Stimulated activated CD8-positive, alpha-beta memory T cell treated with anti-CD3 and anti-CD28 coated beads, Interleukin-4, amount 100 ng/mL, for 24 hours (primary cell): ENCODE results near the gene ZC3H6.
A peak's percentile ranks its signal among the peaks of the same experiment; 100 is the strongest.

Experiments
- DNase-seq: peaks from one replicate; pipeline ENCODE4 v3.0.0-alpha.2; 2020; ENCODE audit warnings: low read depth

ZC3H6 gene

GRCh38 chr2:112275311-112275886, at the start of gene ZC3H6:
TSS of gene ZC3H6 (plus strand) at chr2:112275597. CDS start at chr2:112275995, 398 bp downstream.
- peak; percentile 99 for DNase-seq

- no peak for DNase-seq
Observed at GRCh38 chr2:112229348-112229747, 46.0 kb upstream of the ZC3H6 start.

- DNase-seq, result no peak
Observed at GRCh38 chr2:112230371-112230770, 45.0 kb upstream of the ZC3H6 start.

- DNase-seq, result no peak
Observed at GRCh38 chr2:112239862-112240261, 35.5 kb upstream of the ZC3H6 start.

- no peak for DNase-seq
Observed at GRCh38 chr2:112242384-112242783, 33.0 kb upstream of the ZC3H6 start.

- no peak for DNase-seq
Observed at GRCh38 chr2:112243233-112243632, 32.2 kb upstream of the ZC3H6 start.

GRCh38 chr2:112244854-112245253, 30.5 kb upstream of the ZC3H6 start:
- DNase-seq, result no peak

- no peak for DNase-seq
Observed at GRCh38 chr2:112251271-112251670, 24.1 kb upstream of the ZC3H6 start.

GRCh38 chr2:112253261-112253815, 22.1 kb upstream of the ZC3H6 start:
- no peak for DNase-seq

GRCh38 chr2:112254466-112255240, 20.7 kb upstream of the ZC3H6 start, which contains the start of gene ZC3H8:
TSS of gene ZC3H8 (minus strand) at chr2:112255042. CDS start at chr2:112254981, 61 bp downstream.
- peak; percentile 93 for DNase-seq

GRCh38 chr2:112255875-112256274, 19.5 kb upstream of the ZC3H6 start:
- DNase-seq, result no peak

GRCh38 chr2:112256654-112257053, 18.7 kb upstream of the ZC3H6 start:
- DNase-seq, result no peak

GRCh38 chr2:112257575-112257974, 17.8 kb upstream of the ZC3H6 start:
- no peak for DNase-seq

GRCh38 chr2:112259509-112260294, 15.7 kb upstream of the ZC3H6 start:
- DNase-seq, result peak; percentile 71

- DNase-seq, result no peak
Observed at GRCh38 chr2:112260295-112260625, 15.1 kb upstream of the ZC3H6 start.

- no peak for DNase-seq
Observed at GRCh38 chr2:112262876-112263275, 12.5 kb upstream of the ZC3H6 start.

GRCh38 chr2:112268547-112268946, 6.8 kb upstream of the ZC3H6 start:
- no peak for DNase-seq

GRCh38 chr2:112272669-112273068, 2.7 kb upstream of the ZC3H6 start:
- no peak for DNase-seq

GRCh38 chr2:112273349-112273748, 2.0 kb upstream of the ZC3H6 start:
- DNase-seq, result no peak

GRCh38 chr2:112275887-112276773, 733 bp downstream of the ZC3H6 start:
- DNase-seq, result peak; percentile 74

- no peak for DNase-seq
Observed at GRCh38 chr2:112276954-112277353, 1.6 kb downstream of the ZC3H6 start.
